ENCODE data around the gene GBP4. TPM values are rescaled to one million over a fixed set of nuclear protein-coding genes. Genes with fewer than 3 reads are reported as not detected.
A peak's percentile ranks its signal among the peaks of the same experiment; 100 is the strongest.
"Not testable (repeated sequence)": the region's sequence is repeated elsewhere in the genome, so short reads cannot be mapped to it uniquely, and the experiment has no call there.

Gene GBP4, protein sequence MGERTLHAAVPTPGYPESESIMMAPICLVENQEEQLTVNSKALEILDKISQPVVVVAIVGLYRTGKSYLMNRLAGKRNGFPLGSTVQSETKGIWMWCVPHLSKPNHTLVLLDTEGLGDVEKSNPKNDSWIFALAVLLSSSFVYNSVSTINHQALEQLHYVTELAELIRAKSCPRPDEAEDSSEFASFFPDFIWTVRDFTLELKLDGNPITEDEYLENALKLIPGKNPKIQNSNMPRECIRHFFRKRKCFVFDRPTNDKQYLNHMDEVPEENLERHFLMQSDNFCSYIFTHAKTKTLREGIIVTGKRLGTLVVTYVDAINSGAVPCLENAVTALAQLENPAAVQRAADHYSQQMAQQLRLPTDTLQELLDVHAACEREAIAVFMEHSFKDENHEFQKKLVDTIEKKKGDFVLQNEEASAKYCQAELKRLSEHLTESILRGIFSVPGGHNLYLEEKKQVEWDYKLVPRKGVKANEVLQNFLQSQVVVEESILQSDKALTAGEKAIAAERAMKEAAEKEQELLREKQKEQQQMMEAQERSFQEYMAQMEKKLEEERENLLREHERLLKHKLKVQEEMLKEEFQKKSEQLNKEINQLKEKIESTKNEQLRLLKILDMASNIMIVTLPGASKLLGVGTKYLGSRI
- total RNA-seq, result 1 to 10 TPM in 2 of 4 donors, under 1 TPM in 1, not detected in 1; 1.00 to 3.8 (median 2.5) TPM

DNA sequence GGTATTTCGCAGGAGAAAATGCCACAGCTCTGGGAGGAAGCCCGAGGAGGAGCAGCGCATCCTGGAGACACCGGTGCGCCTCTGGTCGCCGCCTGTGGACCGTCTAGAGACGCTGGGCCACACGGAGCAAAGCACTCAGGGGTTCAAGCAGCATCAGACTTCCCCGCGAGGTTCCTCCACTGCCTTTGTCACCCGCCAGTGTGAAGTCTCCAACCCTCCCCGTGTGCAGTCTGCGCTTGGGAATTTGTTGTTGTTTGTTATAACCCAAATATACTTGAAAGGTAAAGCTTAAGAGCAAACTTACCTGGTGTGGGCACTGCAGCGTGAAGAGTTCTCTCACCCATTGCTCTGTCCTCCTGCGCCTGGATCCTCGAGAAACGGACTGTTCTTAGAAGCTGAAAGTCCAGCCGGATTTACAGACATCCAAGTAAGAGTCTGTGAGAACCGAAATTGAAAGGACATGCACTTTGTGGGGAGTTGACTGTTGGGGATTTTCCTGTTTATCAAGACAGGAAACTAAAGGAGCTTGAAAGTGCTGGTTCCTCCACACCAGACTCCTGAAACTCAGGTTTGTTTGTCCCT lies at the start of gene GBP4:
TSS of gene GBP4 (minus strand) at position 452 of the 582 bp plus-strand sequence. CDS start at position 344, 108 bp downstream.
- intact Hi-C loops (cut with DNase I; ENCODE audit: low total_unique reads), result no loop called here
- in situ Hi-C loops (cut with MboI; ENCODE audit: low pct_ligation_motif_present in 1 of 4, low pct_unique_long_range_greater_than_20kb in 1 of 4, low sequenced_read_pairs in 3 of 4), result no loop called here
- no peaks in the 10 kb centered on the region for H3K27me3 ChIP-seq
- peak within 1 kb of the TSS; percentile 74 to 82 (median 78) for H3K27ac ChIP-seq
- 4 to 7% methylated on average over 13 to 21 of the region's 21 CpGs for WGBS, 2 donors (ENCODE audit: low coverage in 1 of 2)
- TF ChIP-seq POLR2A (IDR thresholded peaks at IDR 0.05) (no peak), EP300 (IDR thresholded peaks at IDR 0.05; ENCODE audit: low read depth) (no peak), POLR2AphosphoS5 (IDR thresholded peaks at IDR 0.05) (peak in 2 of 3 donors; percentile 1 to 26)
- TF ChIP-seq, protein P1, sequence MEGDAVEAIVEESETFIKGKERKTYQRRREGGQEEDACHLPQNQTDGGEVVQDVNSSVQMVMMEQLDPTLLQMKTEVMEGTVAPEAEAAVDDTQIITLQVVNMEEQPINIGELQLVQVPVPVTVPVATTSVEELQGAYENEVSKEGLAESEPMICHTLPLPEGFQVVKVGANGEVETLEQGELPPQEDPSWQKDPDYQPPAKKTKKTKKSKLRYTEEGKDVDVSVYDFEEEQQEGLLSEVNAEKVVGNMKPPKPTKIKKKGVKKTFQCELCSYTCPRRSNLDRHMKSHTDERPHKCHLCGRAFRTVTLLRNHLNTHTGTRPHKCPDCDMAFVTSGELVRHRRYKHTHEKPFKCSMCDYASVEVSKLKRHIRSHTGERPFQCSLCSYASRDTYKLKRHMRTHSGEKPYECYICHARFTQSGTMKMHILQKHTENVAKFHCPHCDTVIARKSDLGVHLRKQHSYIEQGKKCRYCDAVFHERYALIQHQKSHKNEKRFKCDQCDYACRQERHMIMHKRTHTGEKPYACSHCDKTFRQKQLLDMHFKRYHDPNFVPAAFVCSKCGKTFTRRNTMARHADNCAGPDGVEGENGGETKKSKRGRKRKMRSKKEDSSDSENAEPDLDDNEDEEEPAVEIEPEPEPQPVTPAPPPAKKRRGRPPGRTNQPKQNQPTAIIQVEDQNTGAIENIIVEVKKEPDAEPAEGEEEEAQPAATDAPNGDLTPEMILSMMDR (IDR thresholded peaks at IDR 0.05), result no peak
- H3K36me3 ChIP-seq, result no peaks in the 10 kb centered on the region
- DNase-seq, result peak; percentile 46
- H3K9me3 ChIP-seq, result no peaks in the 10 kb centered on the region
- H3K4me1 ChIP-seq, result peaks cover 0 to 14% (median 0%) of the 10 kb centered on the region in 4 donors
- peak within 1 kb of the TSS; percentile 29 to 47 (median 41) for H3K4me3 ChIP-seq

DNA sequence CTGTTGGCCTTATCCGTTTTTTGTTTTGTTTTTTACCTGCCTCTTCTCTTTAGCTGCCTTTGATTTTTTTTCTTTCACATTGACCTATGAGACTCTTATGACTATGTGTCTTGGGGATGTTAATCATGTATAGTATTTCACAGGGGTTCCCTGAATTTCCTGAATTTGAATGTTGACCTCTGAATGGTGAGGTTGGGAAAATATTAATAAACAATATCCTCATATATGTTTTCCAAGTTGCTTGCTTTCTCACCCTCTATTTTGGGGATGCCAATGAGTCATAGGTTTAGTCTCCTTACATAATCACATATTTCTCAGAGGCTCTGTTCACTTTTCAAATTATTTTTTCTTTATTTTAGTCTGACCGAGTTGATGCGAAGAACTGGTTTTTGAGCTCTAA lies 44.3 kb upstream of the GBP4 start:
- TF ChIP-seq POLR2AphosphoS5 (IDR thresholded peaks at IDR 0.05), result no peak
- TF ChIP-seq POLR2A (IDR thresholded peaks at IDR 0.05), result no peak
- TF ChIP-seq, protein P1 (IDR thresholded peaks at IDR 0.05), result no peak
- TF ChIP-seq EP300 (IDR thresholded peaks at IDR 0.05; ENCODE audit: low read depth), result no peak
- no peaks in the 10 kb centered on the region for H3K36me3 ChIP-seq
- DNase-seq, result no peak
- H3K9me3 ChIP-seq, result peaks cover 0 to 2% of the 10 kb centered on the region in 2 donors
- no peak overlapping the region for H3K27ac ChIP-seq
- no peak overlapping the region for H3K4me3 ChIP-seq
- in situ Hi-C loops (cut with MboI; ENCODE audit: low pct_ligation_motif_present in 1 of 4, low pct_unique_long_range_greater_than_20kb in 1 of 4, low sequenced_read_pairs in 3 of 4) (no loop called here), intact Hi-C loops (cut with DNase I; ENCODE audit: low total_unique reads) (no loop called here)
- 74 to 89% methylated on average over 3 of the region's 3 CpGs for WGBS, 2 donors (ENCODE audit: low coverage in 1 of 2)
- H3K4me1 ChIP-seq, result no peaks in the 10 kb centered on the region
- no peaks in the 10 kb centered on the region for H3K27me3 ChIP-seq

DNA sequence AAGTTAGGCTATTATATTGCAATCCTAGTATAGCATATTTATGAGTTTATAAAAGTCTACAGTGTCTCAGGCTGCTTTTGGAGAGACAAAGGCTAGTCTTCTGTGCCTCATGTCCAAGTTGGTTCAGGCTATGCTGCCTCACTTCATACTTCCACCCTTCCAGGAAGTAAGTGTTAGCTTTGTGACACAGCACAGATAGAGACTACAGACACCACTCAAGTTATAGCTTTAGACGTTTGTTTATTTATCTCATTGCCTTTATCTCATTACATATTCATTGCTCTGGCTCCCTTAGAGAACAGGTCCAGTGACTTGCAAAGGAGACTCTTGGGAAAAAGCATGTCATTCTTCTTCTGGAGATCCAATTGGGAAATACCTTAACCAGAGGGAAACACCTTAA lies 22.6 kb upstream of the GBP4 start:
- no peak overlapping the region for H3K4me3 ChIP-seq
- in situ Hi-C loops (cut with MboI; ENCODE audit: low pct_ligation_motif_present in 1 of 4, low pct_unique_long_range_greater_than_20kb in 1 of 4, low sequenced_read_pairs in 3 of 4), result no loop called here
- no peaks in the 10 kb centered on the region for H3K27me3 ChIP-seq
- DNase-seq, result no peak
- H3K36me3 ChIP-seq, result no peaks in the 10 kb centered on the region
- TF ChIP-seq EP300 (IDR thresholded peaks at IDR 0.05; ENCODE audit: low read depth) (no peak), POLR2A (IDR thresholded peaks at IDR 0.05) (no peak), POLR2AphosphoS5 (IDR thresholded peaks at IDR 0.05) (no peak)
- H3K9me3 ChIP-seq, result no peaks in the 10 kb centered on the region
- no peaks in the 10 kb centered on the region for H3K4me1 ChIP-seq
- no peak overlapping the region for H3K27ac ChIP-seq
- 29 to 50% methylated on average over 1 of the region's 1 CpG for WGBS, 2 donors (ENCODE audit: low coverage in 1 of 2)
- intact Hi-C loops (cut with DNase I; ENCODE audit: low total_unique reads), result no loop called here

DNA sequence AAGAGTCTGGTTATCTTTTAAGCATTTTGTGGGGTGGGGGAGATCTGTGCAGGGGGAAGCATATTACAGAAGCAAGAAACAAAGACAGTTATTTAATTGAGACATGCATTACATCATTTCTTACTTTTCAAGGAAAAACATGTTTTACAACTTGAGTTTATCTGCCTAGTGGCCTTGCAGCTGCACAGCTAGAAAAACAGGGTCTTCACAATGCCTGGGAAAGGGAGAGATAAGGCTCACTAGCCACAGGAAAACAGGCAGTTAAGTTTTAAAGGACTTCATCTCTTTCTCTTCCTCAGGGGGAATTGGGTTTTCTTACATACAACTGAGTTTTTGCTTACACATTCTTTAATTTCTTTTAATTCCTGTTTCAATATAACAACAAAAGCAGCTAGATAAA lies 21.1 kb upstream of the GBP4 start:
- H3K36me3 ChIP-seq; intact Hi-C loops (cut with DNase I; ENCODE audit: low total_unique reads); DNase-seq; H3K4me1 ChIP-seq; H3K27me3 ChIP-seq; H3K9me3 ChIP-seq; H3K27ac ChIP-seq; in situ Hi-C loops (cut with MboI; ENCODE audit: low pct_ligation_motif_present in 1 of 4, low pct_unique_long_range_greater_than_20kb in 1 of 4, low sequenced_read_pairs in 3 of 4); H3K4me3 ChIP-seq: not testable (repeated sequence)

DNA sequence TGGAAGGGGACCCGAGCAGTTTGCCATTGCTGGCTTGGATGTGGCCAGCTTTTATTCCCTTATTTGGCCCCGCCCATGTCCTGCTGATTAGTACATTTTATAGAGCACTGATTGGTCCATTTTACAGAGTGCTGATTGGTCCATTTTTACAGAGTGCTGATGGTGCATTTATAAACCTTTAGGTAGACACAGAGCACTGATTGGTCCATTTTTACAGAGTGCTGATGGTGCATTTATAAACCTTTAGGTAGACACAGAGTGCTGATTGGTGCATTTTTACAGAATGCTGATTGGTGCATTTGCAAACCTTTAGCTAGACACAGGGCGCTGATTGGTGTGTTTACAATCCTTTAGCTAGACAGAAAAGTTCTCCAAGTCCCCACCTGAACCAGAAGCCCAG lies 20.2 kb upstream of the GBP4 start:
- H3K4me1 ChIP-seq; DNase-seq; in situ Hi-C loops (cut with MboI; ENCODE audit: low pct_ligation_motif_present in 1 of 4, low pct_unique_long_range_greater_than_20kb in 1 of 4, low sequenced_read_pairs in 3 of 4); H3K36me3 ChIP-seq; intact Hi-C loops (cut with DNase I; ENCODE audit: low total_unique reads); H3K9me3 ChIP-seq; H3K27ac ChIP-seq; H3K27me3 ChIP-seq; H3K4me3 ChIP-seq: not testable (repeated sequence)
- WGBS, 2 donors (ENCODE audit: low coverage in 1 of 2), result 77% methylated on average over 3 of the region's 3 CpGs; no CpG with 5 or more reads in 1 of the 2 donors
